K562 (cell line): ENCODE data around the gene ICAM1. TPM values are rescaled to one million over a fixed set of nuclear protein-coding genes. Genes with fewer than 3 reads are reported as not detected.
A peak's percentile ranks its signal among the peaks of the same experiment; 100 is the strongest.

Experiments
- CHCHD3 ChIP-seq: fragments of 250-450 bp; sonication (Bioruptor Pico); IDR thresholded peaks from 2 replicates; pipeline ENCODE4 v2.1.2; 2022; ENCODE audit warnings: mild to moderate bottlenecking
- EP400 ChIP-seq: fragments of 450-650 bp; IDR thresholded peaks from 2 replicates; pipeline ENCODE4 v1.6.1; 2017; ENCODE audit warnings: antibody characterized with exemption, mild to moderate bottlenecking, moderate library complexity
- ETS2 ChIP-seq: IDR thresholded peaks from 2 replicates; pipeline ENCODE4 v1.6.1; 2016; ENCODE audit warnings: borderline replicate concordance, missing genetic modification characterization, mild to moderate bottlenecking, moderate library complexity, missing compliant biosample characterization; ENCODE audit not compliant: poor library complexity, severe bottlenecking
- GTF2B ChIP-seq: IDR thresholded peaks from 2 replicates; pipeline ENCODE4 v1.6.1; 2011; ENCODE audit not compliant: insufficient read length; ENCODE audit errors: extremely low read depth
- ILF3 ChIP-seq: fragments of 450-650 bp; IDR thresholded peaks from 2 replicates; pipeline ENCODE4 v1.6.1; 2018; ENCODE audit warnings: antibody characterized with exemption, mild to moderate bottlenecking, moderate library complexity, borderline replicate concordance
- JUND ChIP-seq, 2 experiments: IDR thresholded peaks; 2 replicates in 1 of 2; 3 replicates in 1 of 2; pipeline ENCODE4 v1.6.1; 2011; ENCODE audit warnings: borderline replicate concordance in 2 of 2, low read depth in 2 of 2, low read length in 2 of 2, improper control_type of control experiment in 1 of 2, missing biosample characterization in 1 of 2, missing genetic modification characterization in 1 of 2, missing genetic modification reagents in 1 of 2
- MITF ChIP-seq: IDR thresholded peaks from 2 replicates; pipeline ENCODE4 v1.6.1; 2014; ENCODE audit warnings: antibody characterized with exemption
- NRF1 ChIP-seq, 2 experiments: fragments of 450-650 bp; IDR thresholded peaks in 1 of 2; conservative IDR thresholded peaks in 1 of 2; 2 replicates each; pipeline ENCODE4 v1.6.1; 2014; ENCODE audit warnings: mild to moderate bottlenecking in 2 of 2
- PCBP1 ChIP-seq: fragments of 200-400 bp; formaldehyde crosslinking; IDR thresholded peaks from 2 replicates; pipeline ENCODE4 v1.6.1; 2018; ENCODE audit warnings: mild to moderate bottlenecking, low read depth, low read length; ENCODE audit not compliant: poor library complexity, severe bottlenecking
- PML ChIP-seq: IDR thresholded peaks from 2 replicates; pipeline ENCODE4 v1.6.1; 2012; ENCODE audit warnings: low read length, inconsistent platforms
- PTTG1 ChIP-seq: fragments of 450-650 bp; IDR thresholded peaks from 2 replicates; pipeline ENCODE4 v1.6.1; 2016; ENCODE audit warnings: low read depth, mild to moderate bottlenecking, missing genetic modification characterization, missing compliant biosample characterization
- RAD21 ChIP-seq, 2 experiments: fragments of 250-450 bp in 1 of 2; fragments of 450-650 bp in 1 of 2; sonication (Bioruptor Pico) in 1 of 2; formaldehyde crosslinking in 1 of 2; IDR thresholded peaks in 1 of 2; conservative IDR thresholded peaks in 1 of 2; 2 replicates each; pipeline versions ENCODE4 v1.4.0 to v1.8.0; 2020 to 2022; ENCODE audit warnings: mild to moderate bottlenecking in 2 of 2, moderate library complexity in 1 of 2
- SMARCE1 ChIP-seq: fragments of 450-650 bp; IDR thresholded peaks from 2 replicates; pipeline ENCODE4 v1.7.1; 2016; ENCODE audit warnings: mild to moderate bottlenecking
- THAP12 ChIP-seq: fragments of 250-450 bp; sonication (Bioruptor Pico); IDR thresholded peaks from 2 replicates; pipeline ENCODE4 v1.9.0; 2021; ENCODE audit warnings: mild to moderate bottlenecking, inconsistent platforms
- ZNF165 ChIP-seq: fragments of 250-450 bp; sonication (Bioruptor Pico); IDR thresholded peaks from 2 replicates; pipeline ENCODE4 v1.4.0; 2020; ENCODE audit warnings: borderline replicate concordance
- ZNF175 ChIP-seq: fragments of 200-800 bp; sonication (Bioruptor generic); IDR thresholded peaks from 2 replicates; pipeline ENCODE4 v1.6.1; 2016; ENCODE audit warnings: low read depth, mild to moderate bottlenecking, missing genetic modification characterization, missing compliant biosample characterization
- ZNF217 ChIP-seq: sonication (generic); formaldehyde crosslinking; IDR thresholded peaks from 2 replicates; pipeline ENCODE4 v1.8.0; 2022; ENCODE audit warnings: mild to moderate bottlenecking, missing genetic modification reagents
- ZNF518B ChIP-seq: fragments of 250-450 bp; sonication (Bioruptor Pico); IDR thresholded peaks from 2 replicates; pipeline ENCODE4 v1.5.0; 2021; ENCODE audit warnings: mild to moderate bottlenecking, moderate library complexity
- polyA plus RNA-seq, 8 experiments: library from polyadenylated mRNA; depleted of rRNA in 4 of 8; stranded (reverse) in 5 of 8; unstranded in 3 of 8; fragments of >200 nt; fragmentation: Nextera tagmentation in 2 of 8; fragmentation: Illumina TruSeq in 1 of 8; extraction: Ambion mirVana in 2 of 8; extraction: Trizol in 1 of 8; gene quantifications; 2 replicates each; pipeline versions ENCODE4 v1.2.1 to v1.2.3, GENCODE V29; 2011 to 2014; ENCODE audit warnings: inconsistent platforms in 1 of 8, missing spikeins in 1 of 8
- total RNA-seq, 7 experiments: library from RNA; depleted of rRNA in 6 of 7; stranded (reverse); fragments of >200 nt in 6 of 7; fragmentation: Illumina TruSeq in 2 of 7; extraction: Trizol in 2 of 7; gene quantifications; 2 replicates each; pipeline versions ENCODE4 v1.2.1 to v1.2.3, GENCODE V29; 2011 to 2021; ENCODE audit warnings: low replicate concordance in 1 of 7

Gene ICAM1
- total and polyA plus RNA-seq, 9 of the 15 experiments (the other 6 are each of a cell fraction or from before 2014, with no cell fraction given), result 2.3 to 24.4 (median 13.4) TPM

- TF ChIP-seq ZNF165 (no peak), RAD21 (CRISPR knock-in tag; conservative IDR thresholded peaks at IDR 0.05 in 1 of 2, IDR thresholded peaks at IDR 0.05 in 1 of 2) (peak; percentile 98 to 99), ETS2 (tag) (no peak), SMARCE1 (no peak), PML (no peak), PCBP1 (no peak), NRF1 (conservative IDR thresholded peaks at IDR 0.05 in 1 of 2, IDR thresholded peaks at IDR 0.05 in 1 of 2) (peak; percentile 19 to 40; a peak in 2 of 4 replicates), MITF (no peak), GTF2B (no peak), EP400 (peak; percentile 55), PTTG1 (no peak), CHCHD3 (CRISPR knock-in tag) (no peak), ZNF518B (CRISPR knock-in tag) (no peak), ILF3 (no peak), JUND (IDR thresholded peaks at IDR 0.05; ENCODE audit: borderline replicate concordance, low read depth, low read length) (no peak; the same call in 1 of the 2 replicates), JUND (tag; IDR thresholded peaks at IDR 0.05; ENCODE audit: borderline replicate concordance, low read depth, low read length) (peak; percentile 32; the same call in 1 of the 3 replicates), ZNF217 (no peak), THAP12 (CRISPR knock-in tag) (no peak), ZNF175 (CRISPR knock-in tag) (no peak)
These were observed 1.4 kb upstream of the ICAM1 start (continued) for GRCh38 chr19:10269333-10270179.
